Panc1 (cell line): ENCODE measurements around the gene PTP4A2.

Experiments
- CTCF ChIP-seq: fragments of 450-650 bp; IDR thresholded peaks from 2 replicates; pipeline ENCODE4 v1.5.1; 2017; ENCODE audit warnings: mild to moderate bottlenecking
- POLR2AphosphoS5 ChIP-seq: IDR thresholded peaks from 2 replicates; pipeline ENCODE4 v1.6.1; 2012; ENCODE audit warnings: mild to moderate bottlenecking, low read depth, low read length, moderate library complexity
- TCF7L2 ChIP-seq: IDR thresholded peaks from 2 replicates; pipeline ENCODE4 v1.6.1; 2011; ENCODE audit warnings: mild to moderate bottlenecking, low read depth, low read length, inconsistent platforms

DNA sequence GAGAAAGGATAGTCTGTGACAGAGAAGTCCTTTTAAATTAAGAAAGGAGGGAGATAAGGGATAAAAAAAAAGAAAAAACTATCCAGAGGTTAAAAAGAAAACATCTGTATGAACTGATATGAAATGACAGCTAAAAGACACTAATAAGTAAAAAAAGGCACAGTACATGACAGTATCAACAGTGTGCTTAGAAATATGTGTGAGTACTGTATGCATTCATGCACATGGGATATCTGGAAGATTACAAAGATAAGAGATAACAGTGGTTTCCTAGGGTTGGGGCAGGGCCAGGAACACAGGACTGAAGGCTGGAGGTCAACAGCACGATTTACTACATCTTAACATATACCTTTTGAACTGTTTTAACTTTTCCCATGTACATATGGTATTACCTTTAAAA lies 13.3 kb downstream of the PTP4A2 start:
- TF ChIP-seq POLR2AphosphoS5 = no peak
- no peak for TF ChIP-seq CTCF
- TF ChIP-seq TCF7L2 = no peak
